A673 (cell line): ENCODE measurements around the gene SATB1. TPM values are rescaled to one million over a fixed set of nuclear protein-coding genes. Genes with fewer than 3 reads are reported as not detected.

ENCODE experiments used
- BruUV-seq: library from RNA; stranded (reverse); fragments of 400-500 nt; replicated peaks from 2 replicates; lab custom pipeline; 2021; lab: Mats Ljungman, UMichigan
- CTCF ChIA-PET: fragments of 300-600 bp; sonication (Branson Sonifier 250); formaldehyde crosslinking; loops from one replicate; lab custom pipeline; 2022; ENCODE audit warnings: antibody characterized with exemption; lab: Charles Lee
- POLR2A ChIA-PET: fragments of 300-600 bp; sonication (Branson Sonifier 250); formaldehyde crosslinking; loops from one replicate; lab custom pipeline; 2022; ENCODE audit warnings: antibody characterized with exemption; ENCODE audit not compliant: low non-redundant PET; lab: Charles Lee
- DNase-seq: peaks from one replicate; pipeline ENCODE4 v3.0.0-alpha.2; 2015; ENCODE audit warnings: low spot score
- H3K27ac ChIP-seq: fragments of 200-600 bp; sonication (generic); 2 replicates; pipeline ENCODE4 v1.5.1; 2016; ENCODE audit warnings: mixed run types, low read depth, mild to moderate bottlenecking, mixed read lengths, antibody characterized with exemption, low read length; ENCODE audit not compliant: poor library complexity, severe bottlenecking
- H3K27me3 ChIP-seq: fragments of 200-600 bp; sonication (generic); replicated peaks from 2 replicates; pipeline ENCODE4 v1.6.1; 2017; ENCODE audit warnings: mixed run types, low read depth, mild to moderate bottlenecking, mixed read lengths, antibody characterized with exemption, low read length; ENCODE audit not compliant: insufficient read depth, poor library complexity
- H3K36me3 ChIP-seq: fragments of 200-600 bp; sonication (generic); 2 replicates; pipeline ENCODE4 v1.6.1; 2016; ENCODE audit warnings: mixed run types, mild to moderate bottlenecking, mixed read lengths, antibody characterized with exemption, low read length; ENCODE audit not compliant: insufficient read depth, poor library complexity, severe bottlenecking
- H3K4me1 ChIP-seq: fragments of 200-600 bp; sonication (generic); 2 replicates; pipeline ENCODE4 v1.6.1; 2017; ENCODE audit warnings: mixed run types, mild to moderate bottlenecking, mixed read lengths, antibody characterized with exemption, low read length; ENCODE audit not compliant: insufficient read depth, poor library complexity, severe bottlenecking
- H3K4me3 ChIP-seq: fragments of 200-600 bp; sonication (generic); 2 replicates; pipeline ENCODE4 v1.5.1; 2016; ENCODE audit warnings: low read depth, mixed run types, mild to moderate bottlenecking, mixed read lengths, low read length; ENCODE audit not compliant: poor library complexity, severe bottlenecking
- H3K9me3 ChIP-seq: fragments of 200-600 bp; sonication (generic); 2 replicates; pipeline ENCODE4 v1.6.1; 2016; ENCODE audit warnings: mixed run types, low read depth, mild to moderate bottlenecking, mixed read lengths, antibody characterized with exemption, low read length; ENCODE audit not compliant: poor library complexity, severe bottlenecking
- CTCF ChIP-seq: fragments of 300-800, 200-600 bp; sonication (generic); conservative IDR thresholded peaks from 2 replicates; pipeline ENCODE4 v1.5.1; 2017; ENCODE audit warnings: low read depth, mild to moderate bottlenecking, antibody characterized with exemption, low read length, moderate library complexity, mixed read lengths
- EZH2 ChIP-seq: fragments of 200-600 bp; sonication (generic); IDR thresholded peaks from 2 replicates; pipeline ENCODE4 v1.6.1; 2017; ENCODE audit warnings: borderline replicate concordance, low read depth, mild to moderate bottlenecking, mixed read lengths, antibody characterized with exemption, low read length; ENCODE audit not compliant: poor library complexity, severe bottlenecking
- intact Hi-C: fragments of 100-400 bp; cut with micrococcal nuclease; formaldehyde crosslinking; loops from one replicate; pipeline ENCODE4 v1.10.0; 2022; ENCODE audit not compliant: unreplicated experiment
- total RNA-seq: library from RNA; stranded (reverse); gene quantifications from 2 replicates; pipeline ENCODE4 v1.2.3, GENCODE V29; 2021

SATB1 gene
- total RNA-seq, 1 experiment from 2014 or later: 5.9 TPM

GRCh38 chr3:18394384-18394995 is 30.6 kb downstream of the SATB1 start:
- intact Hi-C loops: no loop called here
- Histone ChIP-seq H3K27me3 (no peaks in the 10 kb centered on the region), H3K36me3 (no peaks in the 10 kb centered on the region), H3K27ac (no peak overlapping the region), H3K4me3 (no peak overlapping the region), H3K4me1 (no peaks in the 10 kb centered on the region), H3K9me3 (no peaks in the 10 kb centered on the region)
- DNase-seq: no peak
- BruUV-seq: no TSS peak
- ChIA-PET POLR2A (no interaction called here), CTCF (no interaction called here)
- TF ChIP-seq EZH2 (no peak), CTCF (no peak)

DNA sequence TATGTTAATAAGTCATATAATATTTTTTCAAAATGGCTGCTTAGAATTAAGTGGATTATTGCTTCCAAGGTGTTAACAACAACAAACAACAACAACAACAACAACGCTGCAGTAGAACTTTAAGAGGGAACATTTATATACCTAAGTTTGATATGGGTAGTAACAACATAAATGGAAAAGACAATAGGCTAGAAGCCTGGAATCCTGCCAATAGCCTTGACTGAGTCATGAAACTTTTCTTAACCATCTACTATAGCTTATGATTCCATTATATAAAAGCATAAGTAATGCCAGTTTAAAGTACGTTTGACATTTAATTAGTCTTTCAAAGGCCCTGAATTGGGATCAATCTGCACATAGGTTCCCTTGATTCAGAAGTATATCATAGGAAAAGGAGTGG is 31.2 kb downstream of the SATB1 start:
- no peak for DNase-seq
- Histone ChIP-seq H3K4me3 (no peak overlapping the region), H3K9me3 (no peaks in the 10 kb centered on the region), H3K27me3 (no peaks in the 10 kb centered on the region), H3K36me3 (no peaks in the 10 kb centered on the region), H3K4me1 (no peaks in the 10 kb centered on the region), H3K27ac (no peak overlapping the region)
- POLR2A ChIA-PET: no interaction called here
- no TSS peak for BruUV-seq
- TF ChIP-seq EZH2: no peak
- TF ChIP-seq CTCF: no peak
- CTCF ChIA-PET: no interaction called here
- intact Hi-C loops: no loop called here

GRCh38 chr3:18390024-18390660 is 35.0 kb downstream of the SATB1 start:
- no peaks in the 10 kb centered on the region for H3K9me3 ChIP-seq
- no peaks in the 10 kb centered on the region for H3K4me1 ChIP-seq
- ChIA-PET POLR2A (no interaction called here), CTCF (no interaction called here)
- no peak overlapping the region for H3K4me3 ChIP-seq
- intact Hi-C loops: no loop called here
- no peaks in the 10 kb centered on the region for H3K36me3 ChIP-seq
- no TSS peak for BruUV-seq
- H3K27ac ChIP-seq: no peak overlapping the region
- no peak for DNase-seq
- TF ChIP-seq CTCF (no peak), EZH2 (no peak)
- no peaks in the 10 kb centered on the region for H3K27me3 ChIP-seq
